GM23338 (cell line): Measurements from ENCODE around the gene NLK.

Experiments used
- CREB1 ChIP-seq: fragments of 250-450 bp; sonication (Bioruptor Pico); IDR thresholded peaks from 2 replicates; pipeline ENCODE4 v1.5.0; 2020; ENCODE audit warnings: low read depth, mild to moderate bottlenecking, moderate library complexity
- EZH2 ChIP-seq: fragments of 200-600 bp; sonication (generic); IDR thresholded peaks from one replicate; pipeline ENCODE4 v1.8.0; 2017; ENCODE audit warnings: antibody characterized with exemption, mild to moderate bottlenecking, low read depth; ENCODE audit not compliant: unreplicated experiment
- EZH2phosphoT487 ChIP-seq: fragments of 200-600 bp; sonication (generic); IDR thresholded peaks from one replicate; pipeline ENCODE4 v1.8.1; 2018; ENCODE audit warnings: antibody characterized with exemption; ENCODE audit not compliant: unreplicated experiment
- JUNB ChIP-seq: IDR thresholded peaks from one replicate; pipeline ENCODE4 v1.6.1; 2016; ENCODE audit warnings: antibody characterized with exemption; ENCODE audit not compliant: unreplicated experiment
- POLR2AphosphoS5 ChIP-seq: IDR thresholded peaks from 2 replicates; pipeline ENCODE4 v1.6.1; 2016; ENCODE audit warnings: antibody characterized with exemption, low read depth
- TF ChIP-seq, protein P1 (sequence below), 2 experiments: fragments of 200-600 bp in 1 of 2; sonication (generic) in 1 of 2; conservative IDR thresholded peaks; 2 replicates each; pipeline versions ENCODE4 v1.5.1 to v1.6.1; 2016 to 2017; ENCODE audit warnings: antibody characterized with exemption in 2 of 2, low read depth in 2 of 2, mild to moderate bottlenecking in 2 of 2, moderate library complexity in 1 of 2

GRCh38 chr17:28145348-28145747 is 102.9 kb downstream of the NLK start:
- TF ChIP-seq, protein P1, sequence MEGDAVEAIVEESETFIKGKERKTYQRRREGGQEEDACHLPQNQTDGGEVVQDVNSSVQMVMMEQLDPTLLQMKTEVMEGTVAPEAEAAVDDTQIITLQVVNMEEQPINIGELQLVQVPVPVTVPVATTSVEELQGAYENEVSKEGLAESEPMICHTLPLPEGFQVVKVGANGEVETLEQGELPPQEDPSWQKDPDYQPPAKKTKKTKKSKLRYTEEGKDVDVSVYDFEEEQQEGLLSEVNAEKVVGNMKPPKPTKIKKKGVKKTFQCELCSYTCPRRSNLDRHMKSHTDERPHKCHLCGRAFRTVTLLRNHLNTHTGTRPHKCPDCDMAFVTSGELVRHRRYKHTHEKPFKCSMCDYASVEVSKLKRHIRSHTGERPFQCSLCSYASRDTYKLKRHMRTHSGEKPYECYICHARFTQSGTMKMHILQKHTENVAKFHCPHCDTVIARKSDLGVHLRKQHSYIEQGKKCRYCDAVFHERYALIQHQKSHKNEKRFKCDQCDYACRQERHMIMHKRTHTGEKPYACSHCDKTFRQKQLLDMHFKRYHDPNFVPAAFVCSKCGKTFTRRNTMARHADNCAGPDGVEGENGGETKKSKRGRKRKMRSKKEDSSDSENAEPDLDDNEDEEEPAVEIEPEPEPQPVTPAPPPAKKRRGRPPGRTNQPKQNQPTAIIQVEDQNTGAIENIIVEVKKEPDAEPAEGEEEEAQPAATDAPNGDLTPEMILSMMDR (conservative IDR thresholded peaks at IDR 0.05; ENCODE audit: low read depth in 2 of 2), result no peak
- TF ChIP-seq POLR2AphosphoS5, result no peak
- TF ChIP-seq EZH2phosphoT487, result no peak
- no peak for TF ChIP-seq EZH2
- no peak for TF ChIP-seq JUNB
- no peak for TF ChIP-seq CREB1 (CRISPR knock-in tag)
